HG03135 (cell line): ENCODE measurements around the gene CASP8AP2.
"Not testable (repeated sequence)": the region's sequence is repeated elsewhere in the genome, so short reads cannot be mapped to it uniquely, and the experiment has no call there.

Source experiments
- ATAC-seq: cut with Tn5 transposase; IDR thresholded peaks from one replicate; pipeline ENCODE4 v1.9.1; 2021; ENCODE audit warnings: mild to moderate bottlenecking, moderate library complexity; ENCODE audit not compliant: unreplicated experiment

Gene CASP8AP2

GRCh38 chr6:89819336-89820130 lies 10.1 kb upstream of the CASP8AP2 start, which contains the start of gene MDN1:
TSS of gene MDN1 (minus strand) at chr6:89819794. CDS start at chr6:89819607, 187 bp downstream.
- ATAC-seq, result peak; percentile 94

GRCh38 chr6:89826029-89826528 lies 3.6 kb upstream of the CASP8AP2 start:
- no peak for ATAC-seq

- not testable (repeated sequence) for ATAC-seq
Measured at GRCh38 chr6:89828475-89828987, 1.1 kb upstream of the CASP8AP2 start.

- peak; percentile 37 for ATAC-seq
Measured at GRCh38 chr6:89828988-89829471, 650 bp upstream of the CASP8AP2 start.

- ATAC-seq, result no peak
Measured at GRCh38 chr6:89830170-89830809, 610 bp downstream of the CASP8AP2 start.

- peak; percentile 95 for ATAC-seq
Measured at GRCh38 chr6:89834884-89835792, 5.5 kb downstream of the CASP8AP2 start.

GRCh38 chr6:89836639-89837222 lies 7.1 kb downstream of the CASP8AP2 start:
- ATAC-seq, result no peak

GRCh38 chr6:89840538-89840937 lies 10.9 kb downstream of the CASP8AP2 start:
- ATAC-seq, result no peak

GRCh38 chr6:89842228-89842627 lies 12.5 kb downstream of the CASP8AP2 start:
- ATAC-seq, result no peak

GRCh38 chr6:89843070-89843469 lies 13.4 kb downstream of the CASP8AP2 start:
- no peak for ATAC-seq

- not testable (repeated sequence) for ATAC-seq
Measured at GRCh38 chr6:89847513-89847912, 17.8 kb downstream of the CASP8AP2 start.

- ATAC-seq, result no peak
Measured at GRCh38 chr6:89853068-89853467, 23.4 kb downstream of the CASP8AP2 start.

GRCh38 chr6:89858041-89858440 lies 28.4 kb downstream of the CASP8AP2 start:
- ATAC-seq, result no peak

GRCh38 chr6:89859744-89860143 lies 30.1 kb downstream of the CASP8AP2 start:
- peak; percentile 63 for ATAC-seq

GRCh38 chr6:89862273-89862672 lies 32.6 kb downstream of the CASP8AP2 start:
- peak; percentile 55 for ATAC-seq

GRCh38 chr6:89862698-89863097 lies 33.0 kb downstream of the CASP8AP2 start:
- peak; percentile 11 for ATAC-seq

- no peak for ATAC-seq
Measured at GRCh38 chr6:89866024-89866678, 36.5 kb downstream of the CASP8AP2 start.

- no peak for ATAC-seq
Measured at GRCh38 chr6:89873721-89874120, 44.0 kb downstream of the CASP8AP2 start.

- no peak for ATAC-seq
Measured at GRCh38 chr6:89874438-89874837, 44.8 kb downstream of the CASP8AP2 start.
